GM12878 (cell line): Measurements from ENCODE around the gene NCKIPSD. TPM values are rescaled to one million over a fixed set of nuclear protein-coding genes. Genes with fewer than 3 reads are reported as not detected.

Source experiments
- ESRRA ChIP-seq: IDR thresholded peaks from 2 replicates; pipeline ENCODE4 v1.6.1; 2012; ENCODE audit warnings: mild to moderate bottlenecking, low read length, improper control_type of control experiment
- HCFC1 ChIP-seq: fragments of 150-350 bp; IDR thresholded peaks from 2 replicates; pipeline ENCODE4 v1.6.1; 2014; ENCODE audit warnings: low read length
- HSF1 ChIP-seq: fragments of 150-350 bp; IDR thresholded peaks from 2 replicates; pipeline ENCODE4 v1.6.1; 2014; ENCODE audit warnings: mild to moderate bottlenecking, low read depth, low read length
- MYB ChIP-seq: fragments of 150-350 bp; IDR thresholded peaks from 2 replicates; pipeline ENCODE4 v1.6.1; 2014; ENCODE audit warnings: mild to moderate bottlenecking, low read depth, low read length, borderline replicate concordance
- NR2F1 ChIP-seq: fragments of 450-650 bp; conservative IDR thresholded peaks from 2 replicates; pipeline ENCODE4 v1.6.1; 2017; ENCODE audit warnings: mild to moderate bottlenecking
- USF1 ChIP-seq: IDR thresholded peaks from 2 replicates; pipeline ENCODE4 v1.6.1; 2011; ENCODE audit warnings: borderline replicate concordance, low read depth, mild to moderate bottlenecking, moderate library complexity, mixed read lengths, low read length; ENCODE audit not compliant: insufficient read depth; ENCODE audit errors: extremely low read length
- ZBTB40 ChIP-seq: fragments of 450-650 bp; IDR thresholded peaks from 2 replicates; pipeline ENCODE4 v1.6.1; 2016; ENCODE audit warnings: mild to moderate bottlenecking, moderate library complexity, borderline replicate concordance
- ZSCAN29 ChIP-seq: fragments of 450-650 bp; IDR thresholded peaks from 2 replicates; pipeline ENCODE4 v1.6.1; 2017; ENCODE audit warnings: mild to moderate bottlenecking, moderate library complexity
- polyA plus RNA-seq, 11 experiments: library from polyadenylated mRNA; depleted of rRNA in 4 of 11; unstranded in 6 of 11; stranded (reverse) in 5 of 11; fragments of >200 nt; fragmentation: Nextera tagmentation in 4 of 11; fragmentation: Illumina TruSeq in 1 of 11; extraction: Ambion mirVana in 4 of 11; extraction: Trizol in 1 of 11; gene quantifications; 1 replicate in 1 of 11; 2 replicates in 10 of 11; pipeline versions ENCODE4 v1.2.1 to v1.2.3, GENCODE V29; 2011 to 2016; ENCODE audit warnings: inconsistent platforms in 2 of 11, missing spikeins in 2 of 11, low read depth in 1 of 11
- total RNA-seq, 4 experiments: library from RNA; depleted of rRNA in 3 of 4; stranded (reverse); fragments of >200 nt in 3 of 4; fragmentation: Illumina TruSeq in 1 of 4; extraction: Trizol in 1 of 4; gene quantifications; 2 replicates each; pipeline versions ENCODE4 v1.2.1 to v1.2.3, GENCODE V29; 2013 to 2021

The NCKIPSD gene
- total and polyA plus RNA-seq, 10 of the 15 experiments (the other 5 are each of a cell fraction or from before 2014, with no cell fraction given), result 0.93 to 31.6 (median 15.2) TPM

- TF ChIP-seq ZBTB40 (no peak), HCFC1 (no peak), NR2F1 (no peak), USF1 (no peak), HSF1 (no peak), MYB (no peak), ESRRA (no peak), ZSCAN29 (no peak)
Measured at GRCh38 chr3:48688737-48689075, 3.0 kb upstream of the NCKIPSD start (continued).
